GM19328 (cell line): ENCODE results near the gene CACNA1H.

Experiments used
- ATAC-seq: cut with Tn5 transposase; IDR thresholded peaks from one replicate; pipeline ENCODE4 v1.9.1; 2021; ENCODE audit warnings: mild to moderate bottlenecking, moderate library complexity; ENCODE audit not compliant: unreplicated experiment

Gene CACNA1H

GRCh38 chr16:1206326-1206725, 53.4 kb downstream of the CACNA1H start:
- no peak for ATAC-seq

GRCh38 chr16:1206786-1207185, 53.9 kb downstream of the CACNA1H start:
- no peak for ATAC-seq

- no peak for ATAC-seq
Measured at GRCh38 chr16:1208239-1208830, 55.4 kb downstream of the CACNA1H start.

- ATAC-seq, result no peak
Measured at GRCh38 chr16:1209081-1209480, 56.2 kb downstream of the CACNA1H start.

GRCh38 chr16:1210461-1210860, 57.6 kb downstream of the CACNA1H start:
- ATAC-seq, result no peak

GRCh38 chr16:1211451-1212268, 58.8 kb downstream of the CACNA1H start:
- ATAC-seq, result no peak

- no peak for ATAC-seq
Measured at GRCh38 chr16:1212616-1213194, 59.8 kb downstream of the CACNA1H start.

- no peak for ATAC-seq
Measured at GRCh38 chr16:1213231-1213630, 60.3 kb downstream of the CACNA1H start.

- ATAC-seq, result no peak
Measured at GRCh38 chr16:1213796-1214372, 61.0 kb downstream of the CACNA1H start.

- no peak for ATAC-seq
Measured at GRCh38 chr16:1214719-1215118, 61.8 kb downstream of the CACNA1H start.

- ATAC-seq, result no peak
Measured at GRCh38 chr16:1215574-1216295, 62.8 kb downstream of the CACNA1H start.

GRCh38 chr16:1216296-1216619, 63.4 kb downstream of the CACNA1H start:
- no peak for ATAC-seq

- no peak for ATAC-seq
Measured at GRCh38 chr16:1216681-1217400, 63.9 kb downstream of the CACNA1H start.

GRCh38 chr16:1217526-1217925, 64.6 kb downstream of the CACNA1H start:
- no peak for ATAC-seq

- no peak for ATAC-seq
Measured at GRCh38 chr16:1218061-1218929, 65.4 kb downstream of the CACNA1H start.

- ATAC-seq, result no peak
Measured at GRCh38 chr16:1218930-1219611, 66.2 kb downstream of the CACNA1H start.

GRCh38 chr16:1220098-1220728, 67.3 kb downstream of the CACNA1H start:
- ATAC-seq, result no peak

- no peak for ATAC-seq
Measured at GRCh38 chr16:1220841-1221627, 68.1 kb downstream of the CACNA1H start.
